MV-4-11 (cell line): ENCODE results near the gene C22orf31.

Source experiments
- DNase-seq: peaks from one replicate; lab custom pipeline; 2025; lab: John Stamatoyannopoulos, UW

The C22orf31 gene

GRCh38 chr22:29061773-29062172 is at the start of gene C22orf31:
Gene C22orf31 (minus strand): TSS chr22:29061831. CDS start chr22:29061792, 39 bp downstream.
- no peak for DNase-seq

- no peak for DNase-seq
Observed at GRCh38 chr22:29110946-29111345, 49.3 kb upstream of the C22orf31 start.

GRCh38 chr22:29109822-29110221 is 48.2 kb upstream of the C22orf31 start:
- no peak for DNase-seq

GRCh38 chr22:29108137-29108536 is 46.5 kb upstream of the C22orf31 start:
- DNase-seq = no peak

GRCh38 chr22:29106839-29107238 is 45.2 kb upstream of the C22orf31 start:
- DNase-seq = no peak

GRCh38 chr22:29105468-29105867 is 43.8 kb upstream of the C22orf31 start:
- DNase-seq = peak; percentile 36

GRCh38 chr22:29103121-29103520 is 41.5 kb upstream of the C22orf31 start:
- no peak for DNase-seq

- no peak for DNase-seq
Observed at GRCh38 chr22:29102300-29102699, 40.7 kb upstream of the C22orf31 start.

GRCh38 chr22:29098296-29098695 is 36.7 kb upstream of the C22orf31 start:
- DNase-seq = no peak

GRCh38 chr22:29096736-29097669 is 35.4 kb upstream of the C22orf31 start:
- DNase-seq = no peak

- no peak for DNase-seq
Observed at GRCh38 chr22:29095459-29095858, 33.8 kb upstream of the C22orf31 start.

- no peak for DNase-seq
Observed at GRCh38 chr22:29093501-29094300, 32.1 kb upstream of the C22orf31 start.

- DNase-seq = no peak
Observed at GRCh38 chr22:29093030-29093429, 31.4 kb upstream of the C22orf31 start.

- no peak for DNase-seq
Observed at GRCh38 chr22:29092243-29092642, 30.6 kb upstream of the C22orf31 start.

GRCh38 chr22:29090039-29090438 is 28.4 kb upstream of the C22orf31 start:
- DNase-seq = no peak

GRCh38 chr22:29089507-29089906 is 27.9 kb upstream of the C22orf31 start:
- DNase-seq = no peak

GRCh38 chr22:29088809-29089208 is 27.2 kb upstream of the C22orf31 start:
- no peak for DNase-seq

- DNase-seq = no peak
Observed at GRCh38 chr22:29087012-29087411, 25.4 kb upstream of the C22orf31 start.

- DNase-seq = peak; percentile 91
Observed at GRCh38 chr22:29083933-29084591, 22.4 kb upstream of the C22orf31 start.

GRCh38 chr22:29083576-29083932 is 21.9 kb upstream of the C22orf31 start:
- peak; percentile 89 for DNase-seq

- DNase-seq = no peak
Observed at GRCh38 chr22:29082826-29083545, 21.4 kb upstream of the C22orf31 start.
